Measurements from ENCODE around the gene PGS1. TPM values are rescaled to one million over a fixed set of nuclear protein-coding genes. Genes with fewer than 3 reads are reported as not detected.

Gene PGS1
- total RNA-seq, 6 experiments from 2014 or later, result 20.2 to 26.1 (median 24.5) TPM

- peaks cover 8% of the 10 kb centered on the region; the same call in 1 of the 2 replicates for H3K4me1 Mint-ChIP-seq (ENCODE audit: low read depth)
- H3K4me3 Mint-ChIP-seq, result no peak overlapping the region
- H3K36me3 Mint-ChIP-seq (ENCODE audit: low read depth), result 0 out of 2 replicates have a peak, but pooled peaks cover 5% of the 10 kb centered on the region
- H3K9me3 Mint-ChIP-seq, result no peaks in the 10 kb centered on the region; the same call in 1 of the 2 replicates
- H3K27ac Mint-ChIP-seq, result no peak overlapping the region
- TF ChIP-seq CTCF (IDR thresholded peaks at IDR 0.05), result no peak
- DNase-seq, result peak; percentile 20
- peaks cover 37% of the 10 kb centered on the region for H3K27me3 Mint-ChIP-seq (ENCODE audit: insufficient read depth)
Observed at GRCh38 chr17:78473951-78474613, 95.6 kb downstream of the PGS1 start.

Other genes with a start within 250 kb of the PGS1 start
- under 1 TPM in 2 of 6 experiments, not detected in 4; 0.20 to 0.59 TPM for gene TMC6, start 249.9 kb upstream of the PGS1 start, total RNA-seq (2021; fragmentation: NEBNext Ultra II Directional; extraction: Animal tissue kit (Norgen Biotek cat#: 25700))
- gene TMC8, start 247.9 kb upstream of the PGS1 start, total RNA-seq (2021; fragmentation: NEBNext Ultra II Directional; extraction: Animal tissue kit (Norgen Biotek cat#: 25700)), result not detected
- gene C17orf99, start 232.3 kb upstream of the PGS1 start, total RNA-seq (2021; fragmentation: NEBNext Ultra II Directional; extraction: Animal tissue kit (Norgen Biotek cat#: 25700)), result not detected
- 100 to 1,000 TPM in 1 of 6 experiments, 10 to 100 TPM in 5; 44.6 to 104 (median 54.7) TPM for gene SYNGR2, start 210.1 kb upstream of the PGS1 start, total RNA-seq (2021; fragmentation: NEBNext Ultra II Directional; extraction: Animal tissue kit (Norgen Biotek cat#: 25700))
- 100 to 1,000 TPM in 4 of 6 experiments, 10 to 100 TPM in 2; 75.8 to 145 (median 136) TPM for gene TK1, start 191.6 kb upstream of the PGS1 start, total RNA-seq (2021; fragmentation: NEBNext Ultra II Directional; extraction: Animal tissue kit (Norgen Biotek cat#: 25700))
- gene AFMID, start 191.3 kb upstream of the PGS1 start, total RNA-seq (2021; fragmentation: NEBNext Ultra II Directional; extraction: Animal tissue kit (Norgen Biotek cat#: 25700)), result 10 to 100 TPM; 23.0 to 32.9 (median 26.2) TPM
- gene BIRC5, start 164.4 kb upstream of the PGS1 start, total RNA-seq (2021; fragmentation: NEBNext Ultra II Directional; extraction: Animal tissue kit (Norgen Biotek cat#: 25700)), result 10 to 100 TPM; 41.8 to 89.7 (median 83.3) TPM
- gene TMEM235, start 147.0 kb upstream of the PGS1 start, total RNA-seq (2021; fragmentation: NEBNext Ultra II Directional; extraction: Animal tissue kit (Norgen Biotek cat#: 25700)), result not detected
- gene SOCS3, start 18.6 kb upstream of the PGS1 start, total RNA-seq (2021; fragmentation: NEBNext Ultra II Directional; extraction: Animal tissue kit (Norgen Biotek cat#: 25700)), result 10 to 100 TPM; 27.4 to 37.2 (median 33.2) TPM
- gene DNAH17, start 198.7 kb downstream of the PGS1 start, total RNA-seq (2021; fragmentation: NEBNext Ultra II Directional; extraction: Animal tissue kit (Norgen Biotek cat#: 25700)), result not detected